Suprapubic skin (tissue), 4 donors: Measurements from ENCODE around the gene INSYN2B.

Experiments
- CTCF ChIP-seq, 2 donors: fragments of 200-600 bp in 1 of 2; fragments of 450-650 bp in 1 of 2; sonication (generic) in 1 of 2; IDR thresholded peaks; one replicate each; pipeline ENCODE4 v1.5.1; 2016 to 2019; ENCODE audit warnings: antibody characterized with exemption in 2 of 2, mild to moderate bottlenecking in 1 of 2, moderate library complexity in 1 of 2
- EP300 ChIP-seq: sonication (generic); formaldehyde crosslinking; IDR thresholded peaks from one replicate; pipeline ENCODE4 v1.6.1; 2017; ENCODE audit warnings: antibody characterized with exemption
- POLR2A ChIP-seq, 2 donors: fragments of 450-650 bp; IDR thresholded peaks; one replicate each; pipeline ENCODE4 v1.6.1; 2017; ENCODE audit warnings: antibody characterized with exemption in 2 of 2, mild to moderate bottlenecking in 2 of 2, moderate library complexity in 2 of 2
- POLR2AphosphoS5 ChIP-seq, 3 donors: sonication (generic); formaldehyde crosslinking; IDR thresholded peaks; one replicate each; pipeline ENCODE4 v1.6.1; 2017; ENCODE audit warnings: antibody characterized with exemption in 3 of 3

GRCh38 chr5:169911448-169912212 lies 68.7 kb downstream of the INSYN2B start:
- TF ChIP-seq POLR2A (IDR thresholded peaks at IDR 0.05) (no peak), POLR2AphosphoS5 (IDR thresholded peaks at IDR 0.05) (no peak), EP300 (no peak), CTCF (IDR thresholded peaks at IDR 0.05) (no peak)
